Measurements from ENCODE around the gene WWOX. TPM values are rescaled to one million over a fixed set of nuclear protein-coding genes. Genes with fewer than 3 reads are reported as not detected.

The WWOX gene
- polyA plus RNA-seq, 1 donor from 2014 or later = 25.6 TPM

DNA sequence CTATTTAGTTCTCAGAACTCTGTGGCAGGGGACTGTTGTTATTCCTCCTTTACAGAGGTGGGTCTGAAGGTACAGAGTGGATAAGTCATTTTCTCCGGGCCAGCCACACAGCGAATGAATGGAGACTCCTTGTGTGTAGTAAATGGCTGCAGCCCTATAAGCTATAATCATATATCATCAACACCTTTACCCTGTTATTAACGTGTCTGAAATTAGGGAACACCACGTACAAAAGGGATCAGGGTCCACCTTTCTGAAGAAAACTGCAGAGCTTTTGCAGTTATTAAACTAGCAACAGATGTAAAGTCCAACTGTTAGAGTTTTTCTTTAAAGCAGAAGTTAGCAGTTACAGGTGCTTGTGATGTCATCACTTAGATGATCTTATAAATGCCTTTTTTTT, 804.4 kb downstream of the WWOX start:
- H3K9ac ChIP-seq (ENCODE audit: low read length) = no peak overlapping the region
- TF ChIP-seq, protein P1, sequence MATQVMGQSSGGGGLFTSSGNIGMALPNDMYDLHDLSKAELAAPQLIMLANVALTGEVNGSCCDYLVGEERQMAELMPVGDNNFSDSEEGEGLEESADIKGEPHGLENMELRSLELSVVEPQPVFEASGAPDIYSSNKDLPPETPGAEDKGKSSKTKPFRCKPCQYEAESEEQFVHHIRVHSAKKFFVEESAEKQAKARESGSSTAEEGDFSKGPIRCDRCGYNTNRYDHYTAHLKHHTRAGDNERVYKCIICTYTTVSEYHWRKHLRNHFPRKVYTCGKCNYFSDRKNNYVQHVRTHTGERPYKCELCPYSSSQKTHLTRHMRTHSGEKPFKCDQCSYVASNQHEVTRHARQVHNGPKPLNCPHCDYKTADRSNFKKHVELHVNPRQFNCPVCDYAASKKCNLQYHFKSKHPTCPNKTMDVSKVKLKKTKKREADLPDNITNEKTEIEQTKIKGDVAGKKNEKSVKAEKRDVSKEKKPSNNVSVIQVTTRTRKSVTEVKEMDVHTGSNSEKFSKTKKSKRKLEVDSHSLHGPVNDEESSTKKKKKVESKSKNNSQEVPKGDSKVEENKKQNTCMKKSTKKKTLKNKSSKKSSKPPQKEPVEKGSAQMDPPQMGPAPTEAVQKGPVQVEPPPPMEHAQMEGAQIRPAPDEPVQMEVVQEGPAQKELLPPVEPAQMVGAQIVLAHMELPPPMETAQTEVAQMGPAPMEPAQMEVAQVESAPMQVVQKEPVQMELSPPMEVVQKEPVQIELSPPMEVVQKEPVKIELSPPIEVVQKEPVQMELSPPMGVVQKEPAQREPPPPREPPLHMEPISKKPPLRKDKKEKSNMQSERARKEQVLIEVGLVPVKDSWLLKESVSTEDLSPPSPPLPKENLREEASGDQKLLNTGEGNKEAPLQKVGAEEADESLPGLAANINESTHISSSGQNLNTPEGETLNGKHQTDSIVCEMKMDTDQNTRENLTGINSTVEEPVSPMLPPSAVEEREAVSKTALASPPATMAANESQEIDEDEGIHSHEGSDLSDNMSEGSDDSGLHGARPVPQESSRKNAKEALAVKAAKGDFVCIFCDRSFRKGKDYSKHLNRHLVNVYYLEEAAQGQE (IDR thresholded peaks at IDR 0.05; ENCODE audit: borderline replicate concordance) = no peak
- TF ChIP-seq EZH2 (IDR thresholded peaks at IDR 0.05; ENCODE audit: borderline replicate concordance, insufficient read depth, low read length, poor library complexity, severe bottlenecking) (no peak), POLR2AphosphoS5 (IDR thresholded peaks at IDR 0.05) (peak; percentile 43), EP300 (conservative IDR thresholded peaks at IDR 0.05; ENCODE audit: poor library complexity, severe bottlenecking) (no peak)
- no peaks in the 10 kb centered on the region for H3K36me3 ChIP-seq (ENCODE audit: insufficient read depth, low read length)
- H3K4me2 ChIP-seq (ENCODE audit: low read length) = no peak overlapping the region
- no peaks in the 10 kb centered on the region for H3K9me2 ChIP-seq (ENCODE audit: insufficient read depth, low read length)
- no peak overlapping the region for H2AFZ ChIP-seq (ENCODE audit: low read depth, low read length)
- H3F3A ChIP-seq (ENCODE audit: insufficient read depth, low read length, poor library complexity, severe bottlenecking) = no peaks in the 10 kb centered on the region
- H3K9me3 ChIP-seq (ENCODE audit: low read length) = no peaks in the 10 kb centered on the region
- H3K79me2 ChIP-seq (replicated peaks; ENCODE audit: insufficient read depth, low read length) = no peaks in the 10 kb centered on the region
- no peak overlapping the region for H3K27ac ChIP-seq (ENCODE audit: low read length)
- H3K27me3 ChIP-seq (ENCODE audit: insufficient read depth, low read depth, low read length) = no peaks in the 10 kb centered on the region
- no peaks in the 10 kb centered on the region for H4K20me1 ChIP-seq (ENCODE audit: insufficient read depth)
- H3K4me3 ChIP-seq (ENCODE audit: low read length) = no peak overlapping the region

DNA sequence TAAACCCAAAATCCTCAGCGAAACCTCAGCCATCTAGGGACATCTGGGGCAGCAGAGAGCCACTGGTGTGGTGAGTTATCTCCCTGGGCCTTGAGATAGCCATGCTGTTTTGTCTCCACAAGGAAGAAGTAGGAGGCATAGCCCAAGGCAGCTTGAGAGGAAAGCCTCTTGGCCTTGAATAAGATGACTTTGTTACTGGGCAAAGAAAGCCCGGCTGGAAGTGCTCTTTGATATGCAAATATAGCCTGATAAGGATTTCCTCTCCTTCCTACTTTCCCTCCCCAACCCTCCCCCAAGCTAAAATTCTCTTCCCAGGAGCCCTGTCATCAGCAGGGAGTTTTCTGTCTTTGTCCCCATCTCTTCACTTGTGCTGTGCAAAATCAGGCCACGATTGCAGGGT, 806.7 kb downstream of the WWOX start:
- H3K9me3 ChIP-seq (ENCODE audit: low read length) = no peaks in the 10 kb centered on the region
- H3K79me2 ChIP-seq (replicated peaks; ENCODE audit: insufficient read depth, low read length) = no peaks in the 10 kb centered on the region
- no peak overlapping the region for H3K4me3 ChIP-seq (ENCODE audit: low read length)
- no peaks in the 10 kb centered on the region for H3K36me3 ChIP-seq (ENCODE audit: insufficient read depth, low read length)
- H3K9me2 ChIP-seq (ENCODE audit: insufficient read depth, low read length) = no peaks in the 10 kb centered on the region
- no peaks in the 10 kb centered on the region for H4K20me1 ChIP-seq (ENCODE audit: insufficient read depth)
- H3K27me3 ChIP-seq (ENCODE audit: insufficient read depth, low read depth, low read length) = no peaks in the 10 kb centered on the region
- TF ChIP-seq, protein P1 (IDR thresholded peaks at IDR 0.05; ENCODE audit: borderline replicate concordance) = no peak
- TF ChIP-seq RAD21 (conservative IDR thresholded peaks at IDR 0.05) (no peak), EP300 (conservative IDR thresholded peaks at IDR 0.05; ENCODE audit: poor library complexity, severe bottlenecking) (no peak), SMC3 (conservative IDR thresholded peaks at IDR 0.05; ENCODE audit: poor library complexity) (no peak), TAF1 (IDR thresholded peaks at IDR 0.05; ENCODE audit: low read depth) (no peak)
- TF ChIP-seq, protein P2, sequence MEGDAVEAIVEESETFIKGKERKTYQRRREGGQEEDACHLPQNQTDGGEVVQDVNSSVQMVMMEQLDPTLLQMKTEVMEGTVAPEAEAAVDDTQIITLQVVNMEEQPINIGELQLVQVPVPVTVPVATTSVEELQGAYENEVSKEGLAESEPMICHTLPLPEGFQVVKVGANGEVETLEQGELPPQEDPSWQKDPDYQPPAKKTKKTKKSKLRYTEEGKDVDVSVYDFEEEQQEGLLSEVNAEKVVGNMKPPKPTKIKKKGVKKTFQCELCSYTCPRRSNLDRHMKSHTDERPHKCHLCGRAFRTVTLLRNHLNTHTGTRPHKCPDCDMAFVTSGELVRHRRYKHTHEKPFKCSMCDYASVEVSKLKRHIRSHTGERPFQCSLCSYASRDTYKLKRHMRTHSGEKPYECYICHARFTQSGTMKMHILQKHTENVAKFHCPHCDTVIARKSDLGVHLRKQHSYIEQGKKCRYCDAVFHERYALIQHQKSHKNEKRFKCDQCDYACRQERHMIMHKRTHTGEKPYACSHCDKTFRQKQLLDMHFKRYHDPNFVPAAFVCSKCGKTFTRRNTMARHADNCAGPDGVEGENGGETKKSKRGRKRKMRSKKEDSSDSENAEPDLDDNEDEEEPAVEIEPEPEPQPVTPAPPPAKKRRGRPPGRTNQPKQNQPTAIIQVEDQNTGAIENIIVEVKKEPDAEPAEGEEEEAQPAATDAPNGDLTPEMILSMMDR (IDR thresholded peaks at IDR 0.05; ENCODE audit: poor library complexity, severe bottlenecking) = no peak
- H3K27ac ChIP-seq (ENCODE audit: low read length) = no peak overlapping the region
- H3K4me2 ChIP-seq (ENCODE audit: low read length) = no peak overlapping the region
- H3K9ac ChIP-seq (ENCODE audit: low read length) = no peak overlapping the region
- no peak overlapping the region for H2AFZ ChIP-seq (ENCODE audit: low read depth, low read length)
- no peaks in the 10 kb centered on the region for H3F3A ChIP-seq (ENCODE audit: insufficient read depth, low read length, poor library complexity, severe bottlenecking)

Data from neural cell (in vitro differentiated cells).